HTERT RPE-1 (cell line): ENCODE results near the gene KIF3C.
"Not testable (repeated sequence)": the region's sequence is repeated elsewhere in the genome, so short reads cannot be mapped to it uniquely, and the experiment has no call there.

ENCODE experiments used
- in situ Hi-C: fragments of 300-500 bp; cut with MboI; formaldehyde crosslinking; loops from 4 replicates; pipeline ENCODE4 v1.14.3; 2020; ENCODE audit warnings: low sequenced_read_pairs

The KIF3C gene

GRCh38 chr2:25982273-25982967, at the start of gene KIF3C:
KIF3C (minus strand) TSS chr2:25982497; CDS start chr2:25981917, 580 bp downstream.
- in situ Hi-C loops: no loop called here

- in situ Hi-C loops: not testable (repeated sequence)
Measured at GRCh38 chr2:26028083-26028482, 45.8 kb upstream of the KIF3C start.

- in situ Hi-C loops: no loop called here
Measured at GRCh38 chr2:26025509-26025908, 43.2 kb upstream of the KIF3C start.

- in situ Hi-C loops: no loop called here
Measured at GRCh38 chr2:26024260-26024659, 42.0 kb upstream of the KIF3C start.

GRCh38 chr2:26020231-26020640, 37.9 kb upstream of the KIF3C start:
- in situ Hi-C loops: no loop called here

- in situ Hi-C loops: no loop called here
Measured at GRCh38 chr2:26018184-26019055, 36.1 kb upstream of the KIF3C start.

- in situ Hi-C loops: no loop called here
Measured at GRCh38 chr2:26017464-26018183, 35.3 kb upstream of the KIF3C start.

- in situ Hi-C loops: not testable (repeated sequence)
Measured at GRCh38 chr2:26016706-26017045, 34.4 kb upstream of the KIF3C start.

- in situ Hi-C loops: no loop called here
Measured at GRCh38 chr2:26016012-26016705, 33.9 kb upstream of the KIF3C start.

GRCh38 chr2:26013668-26014067, 31.4 kb upstream of the KIF3C start:
- in situ Hi-C loops: no loop called here

GRCh38 chr2:26011990-26012856, 29.9 kb upstream of the KIF3C start:
- in situ Hi-C loops: no loop called here

- in situ Hi-C loops: no loop called here
Measured at GRCh38 chr2:26011609-26011989, 29.3 kb upstream of the KIF3C start.

GRCh38 chr2:26010943-26011342, 28.6 kb upstream of the KIF3C start:
- in situ Hi-C loops: no loop called here

GRCh38 chr2:26009567-26009963, 27.3 kb upstream of the KIF3C start:
- in situ Hi-C loops: no loop called here

GRCh38 chr2:26008851-26009566, 26.7 kb upstream of the KIF3C start:
- in situ Hi-C loops: no loop called here

GRCh38 chr2:26008095-26008494, 25.8 kb upstream of the KIF3C start:
- in situ Hi-C loops: no loop called here

- in situ Hi-C loops: no loop called here
Measured at GRCh38 chr2:26002632-26003310, 20.5 kb upstream of the KIF3C start.

GRCh38 chr2:26001743-26002351, 19.6 kb upstream of the KIF3C start:
- in situ Hi-C loops: no loop called here
